HG03108 (cell line): ENCODE data around the gene CARS2.
"Not testable (repeated sequence)": the region's sequence is repeated elsewhere in the genome, so short reads cannot be mapped to it uniquely, and the experiment has no call there.

Experiments
- ATAC-seq: cut with Tn5 transposase; IDR thresholded peaks from one replicate; pipeline ENCODE4 v1.9.1; 2021; ENCODE audit warnings: moderate library complexity; ENCODE audit not compliant: unreplicated experiment

Gene CARS2

DNA sequence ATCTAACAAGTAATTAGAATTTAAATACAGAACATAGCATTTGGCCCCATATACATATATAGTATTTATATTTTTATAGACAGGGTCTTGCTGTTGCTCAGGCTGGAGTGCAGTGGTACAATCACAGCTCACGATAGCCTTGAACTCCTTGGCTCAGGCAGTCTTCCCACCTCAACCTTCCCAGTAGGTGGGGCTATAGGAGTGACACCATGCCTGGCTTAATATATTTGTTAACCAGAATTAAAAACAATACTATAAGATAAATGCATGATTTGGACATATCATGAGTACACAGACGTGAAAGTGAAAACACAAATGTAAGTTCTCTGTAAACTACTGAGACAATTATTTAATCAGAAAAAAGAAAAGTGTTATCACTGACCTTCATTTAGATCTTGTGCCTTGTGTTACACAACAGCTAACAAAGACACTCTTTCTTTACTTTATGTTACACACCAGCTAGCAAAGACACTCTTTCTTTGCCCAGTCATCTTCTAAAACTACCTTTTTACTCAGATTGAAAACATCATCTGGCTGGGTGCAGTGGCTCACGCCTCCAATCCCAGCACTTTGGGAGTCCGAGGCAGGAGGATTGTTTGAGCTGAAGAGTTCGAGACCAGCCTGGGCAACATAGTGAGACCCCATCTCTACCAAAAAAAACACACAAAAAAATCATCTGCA, 22.6 kb downstream of the CARS2 start:
- ATAC-seq, result no peak

DNA sequence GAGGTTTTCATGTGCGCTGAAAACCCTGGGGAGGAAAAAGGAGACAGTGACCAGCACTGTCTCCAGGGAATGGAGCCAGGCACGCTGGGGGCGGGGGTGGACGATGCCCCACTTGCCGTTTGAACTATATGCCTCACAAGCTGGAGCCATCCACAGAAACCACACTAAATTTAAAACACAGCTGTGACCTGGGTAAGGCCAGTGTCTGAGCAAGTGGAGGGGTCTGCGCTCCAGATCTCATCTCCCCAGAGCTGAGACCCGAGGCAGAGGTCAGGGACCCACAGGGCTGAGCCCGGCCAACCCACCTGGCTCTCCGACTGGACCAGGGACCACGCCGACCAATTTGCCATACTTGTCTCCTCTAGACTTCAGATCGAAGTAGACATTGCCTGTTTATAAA, 23.2 kb downstream of the CARS2 start:
- ATAC-seq, result no peak

- no peak for ATAC-seq
Measured at GRCh38 chr13:110681868-110682550, 23.9 kb downstream of the CARS2 start.

DNA sequence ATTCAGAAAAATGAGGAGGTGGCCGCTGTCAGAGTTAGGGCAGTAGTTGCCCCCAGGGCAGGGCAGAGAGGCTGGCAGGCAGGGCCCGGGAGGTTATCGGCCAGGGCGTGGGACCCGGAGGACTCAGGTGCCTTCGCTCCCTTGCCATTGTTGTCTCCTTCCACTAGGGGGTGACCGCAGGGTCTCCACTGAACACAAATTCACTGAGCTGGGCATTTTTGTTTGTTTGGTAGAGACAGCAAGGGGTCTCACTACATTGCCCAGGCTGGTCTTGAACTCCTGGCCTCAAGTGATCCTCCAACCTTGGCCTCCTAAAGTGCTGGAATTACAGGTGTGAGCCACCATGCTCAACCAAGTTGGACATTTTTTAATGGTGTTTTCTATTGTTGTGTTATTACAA, 25.1 kb downstream of the CARS2 start:
- ATAC-seq, result no peak

DNA sequence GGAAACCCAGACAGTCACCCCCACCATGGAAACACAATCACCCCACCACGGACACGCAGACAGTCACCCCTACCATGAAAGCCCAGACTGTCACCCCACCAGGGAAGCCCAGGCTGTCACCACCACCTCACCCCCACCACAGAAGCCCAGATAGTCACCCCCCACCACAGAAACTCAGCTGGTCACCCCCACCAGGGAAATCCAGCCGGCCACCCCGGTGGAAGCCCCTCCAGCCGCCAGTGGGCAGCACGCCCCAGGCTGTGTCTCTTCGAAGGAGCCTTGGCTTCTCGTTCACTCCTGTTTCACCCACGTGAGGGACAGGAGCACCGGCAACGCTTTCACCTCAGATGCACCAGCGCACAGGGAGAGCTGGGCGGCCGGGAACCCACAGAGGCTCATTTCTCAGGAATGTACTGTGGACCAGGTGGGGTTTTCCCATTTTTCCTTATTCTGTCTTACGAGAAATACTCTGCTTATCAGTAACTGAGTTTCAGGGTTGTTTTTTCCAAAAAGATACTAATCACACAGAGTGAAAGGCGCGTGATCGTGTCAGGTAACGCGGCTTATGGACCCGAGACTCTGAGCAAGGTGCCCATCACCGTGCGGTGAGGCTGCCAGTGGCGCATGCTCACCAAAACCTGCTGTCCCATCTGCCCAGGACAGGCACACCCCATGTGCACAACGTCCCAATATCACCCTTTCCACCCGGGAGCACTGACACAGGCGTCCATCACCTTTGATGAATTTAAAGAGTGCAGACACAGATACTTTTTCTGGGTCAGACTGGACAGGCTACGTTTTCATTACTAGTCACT, 28.0 kb downstream of the CARS2 start:
- ATAC-seq, result no peak

- peak; percentile 67 for ATAC-seq
Measured at GRCh38 chr13:110676595-110677587, 29.0 kb downstream of the CARS2 start.

GRCh38 chr13:110669814-110670213, 36.1 kb downstream of the CARS2 start:
- not testable (repeated sequence) for ATAC-seq

DNA sequence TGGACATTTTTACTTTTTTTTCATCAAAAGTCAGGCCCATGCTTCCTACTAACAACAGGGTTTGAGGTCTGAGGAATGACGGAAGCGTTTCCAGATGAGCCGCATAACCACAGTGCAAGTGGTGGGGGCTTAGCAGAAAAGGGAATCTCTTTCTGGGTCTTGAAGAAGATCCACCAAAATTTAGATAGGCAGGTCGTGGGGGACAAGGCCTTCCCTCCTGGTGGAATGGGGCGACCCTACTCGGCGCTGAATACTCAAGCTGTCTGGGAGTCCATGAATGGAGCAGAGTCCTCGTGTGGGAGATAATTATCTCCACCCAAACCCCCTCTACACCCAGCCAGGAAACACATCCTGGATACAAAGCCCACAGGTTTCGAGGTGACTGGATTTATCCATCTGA, 36.9 kb downstream of the CARS2 start:
- no peak for ATAC-seq

DNA sequence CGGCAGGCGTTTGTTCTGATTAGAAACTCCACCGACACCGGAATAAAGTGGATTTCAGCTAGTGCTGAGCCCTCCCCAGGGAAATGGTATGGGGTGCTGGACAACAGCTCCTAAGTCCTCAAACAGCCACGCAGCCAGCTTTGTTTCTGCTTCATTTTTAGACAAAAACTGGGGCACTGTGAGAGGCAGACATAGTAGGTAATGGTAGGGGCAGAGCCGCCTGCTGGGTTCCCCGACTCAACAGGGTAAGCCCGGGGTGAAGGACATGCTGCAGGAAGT, 39.7 kb downstream of the CARS2 start:
- ATAC-seq, result no peak

DNA sequence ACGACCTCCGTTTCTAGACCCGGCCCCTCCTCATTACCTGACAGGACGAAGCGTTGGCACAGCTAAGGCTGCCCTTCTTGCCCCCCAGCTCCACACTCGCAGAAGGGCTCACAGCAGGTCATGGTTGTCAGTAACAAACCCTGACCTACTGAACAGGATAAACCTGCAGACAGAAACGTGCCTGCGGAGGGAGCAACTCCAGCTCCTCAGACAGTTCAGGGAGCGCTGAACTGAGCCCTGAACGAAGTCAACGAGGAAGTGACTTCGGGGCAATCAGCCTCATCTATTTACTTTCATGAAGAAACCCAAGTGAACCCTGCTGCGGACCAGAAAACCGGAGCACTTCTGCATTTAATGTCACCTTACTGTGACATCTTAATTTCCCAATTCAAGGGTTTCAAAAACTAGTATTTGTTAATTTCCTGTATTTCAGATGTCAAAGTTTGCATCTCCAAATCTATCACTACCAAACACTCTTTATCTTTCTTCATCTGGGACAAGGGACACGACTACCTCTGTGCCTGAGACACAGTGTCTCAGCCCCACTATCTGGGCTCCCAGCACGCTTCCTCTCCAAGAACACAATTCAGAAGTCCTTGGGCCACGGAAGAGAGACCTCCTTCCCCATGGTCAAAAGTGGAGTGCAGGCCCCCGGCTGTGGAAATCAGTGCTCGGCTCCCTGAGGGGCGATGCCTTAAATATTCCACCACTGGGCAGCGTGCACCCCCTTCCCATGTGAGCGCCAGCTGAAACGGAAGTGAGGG, 40.2 kb downstream of the CARS2 start:
- ATAC-seq, result no peak

- ATAC-seq, result no peak
Measured at GRCh38 chr13:110664673-110665072, 41.2 kb downstream of the CARS2 start.

GRCh38 chr13:110664041-110664440, 41.9 kb downstream of the CARS2 start:
- ATAC-seq, result no peak

DNA sequence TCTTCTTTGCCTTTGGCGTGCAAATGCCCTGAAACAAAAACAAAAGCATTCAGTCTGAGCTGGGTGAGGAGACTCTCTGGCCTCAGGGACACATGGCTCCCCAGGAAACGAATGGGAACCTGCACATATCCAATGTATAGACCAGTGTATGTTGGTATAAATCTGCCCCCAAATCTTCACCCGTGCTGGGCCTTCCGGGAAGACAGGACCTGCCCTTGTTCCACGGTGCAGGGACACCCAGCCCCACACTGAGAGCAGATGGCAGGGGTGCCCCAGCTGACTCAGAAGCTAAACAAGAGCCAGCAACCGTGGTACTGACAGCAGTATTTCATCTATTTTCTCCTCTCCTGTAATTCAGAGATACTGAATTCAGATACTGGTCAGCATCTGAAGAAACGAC, 42.4 kb downstream of the CARS2 start:
- ATAC-seq, result no peak

- no peak for ATAC-seq
Measured at GRCh38 chr13:110662777-110663443, 43.0 kb downstream of the CARS2 start.

- no peak for ATAC-seq
Measured at GRCh38 chr13:110662091-110662490, 43.8 kb downstream of the CARS2 start.

- no peak for ATAC-seq
Measured at GRCh38 chr13:110661256-110661655, 44.7 kb downstream of the CARS2 start.

DNA sequence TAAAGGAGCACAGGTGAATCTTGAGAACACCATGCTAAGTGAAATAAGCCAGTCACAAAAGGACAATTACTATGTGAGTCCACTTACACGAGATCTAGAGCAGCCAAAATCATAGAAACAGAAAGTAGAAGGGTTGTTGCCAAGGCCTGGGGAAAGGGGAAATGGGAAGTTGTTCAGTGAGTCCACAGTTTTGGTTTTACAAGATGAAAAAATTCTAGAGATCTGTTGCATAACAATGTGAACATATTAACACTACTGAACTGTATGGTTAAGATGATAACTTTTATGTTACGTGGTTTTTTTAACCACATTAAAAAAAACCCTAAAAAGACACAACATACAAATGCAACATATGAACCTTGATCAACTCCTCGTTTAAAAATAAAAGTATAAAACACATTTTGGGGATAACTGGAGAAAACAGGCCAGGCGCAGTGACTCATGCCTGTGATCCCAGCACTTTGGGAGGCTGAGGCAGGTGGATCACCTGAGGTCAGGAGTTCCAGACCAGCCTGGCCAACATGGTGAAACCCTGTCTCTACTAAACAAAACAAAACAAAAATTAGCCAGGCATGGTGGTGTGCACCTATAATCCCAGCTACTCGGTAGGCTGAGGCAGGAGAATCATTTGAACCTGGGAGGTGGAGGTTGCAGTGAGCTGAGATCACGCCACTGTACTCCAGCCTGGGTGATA, 47.6 kb downstream of the CARS2 start:
- peak; percentile 79 for ATAC-seq

DNA sequence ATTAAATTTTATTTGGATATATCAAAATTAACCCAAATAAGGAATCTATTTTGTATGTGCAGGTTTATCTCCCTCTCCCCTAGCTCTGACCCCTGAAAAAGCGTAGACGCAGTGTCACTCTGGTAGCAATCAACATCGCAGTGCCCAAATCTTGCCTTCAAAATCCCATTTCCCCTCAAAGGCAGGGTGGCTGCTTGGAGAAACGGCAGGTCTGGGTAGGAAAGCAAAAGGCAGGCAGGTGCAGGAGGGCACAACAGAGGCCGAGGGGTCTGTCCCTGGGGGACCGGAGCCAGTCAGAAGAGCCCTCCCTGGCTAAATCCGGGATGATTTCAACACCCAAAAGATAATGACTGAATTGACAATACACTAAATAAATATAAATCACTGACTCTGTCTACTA, 48.7 kb downstream of the CARS2 start:
- no peak for ATAC-seq

DNA sequence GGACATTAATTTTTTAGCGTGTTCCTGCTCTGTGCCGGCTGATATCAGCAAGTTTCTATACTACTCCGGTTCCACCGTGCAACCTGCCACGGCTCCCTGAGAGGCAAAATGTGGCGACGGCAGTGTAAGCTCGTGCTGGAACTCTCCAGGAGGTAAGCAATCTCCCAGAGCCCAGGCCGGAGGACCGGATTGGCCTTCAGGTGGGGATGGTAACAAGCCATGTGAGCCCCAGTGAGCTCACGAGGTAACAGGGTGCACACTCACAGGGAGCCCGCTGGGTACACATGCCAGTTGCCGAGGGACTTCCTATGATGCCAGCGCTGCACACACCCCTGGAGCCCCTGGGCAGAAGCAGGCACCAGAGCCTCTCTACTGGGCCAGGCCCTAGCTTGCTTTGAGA, 52.1 kb downstream of the CARS2 start:
- no peak for ATAC-seq
